OCI-LY7 (cell line): ENCODE data around the gene INSC. TPM values are rescaled to one million over a fixed set of nuclear protein-coding genes. Genes with fewer than 3 reads are reported as not detected.

ENCODE experiments used
- BruUV-seq: library from RNA; stranded (reverse); fragments of 400-500 nt; replicated peaks from 2 replicates; lab custom pipeline; 2021; lab: Mats Ljungman, UMichigan
- CTCF ChIA-PET: fragments of 300-600 bp; sonication (Branson Sonifier 250); formaldehyde crosslinking; loops from one replicate; lab custom pipeline; 2022; ENCODE audit warnings: antibody characterized with exemption; ENCODE audit not compliant: unreplicated experiment; lab: Charles Lee
- POLR2A ChIA-PET: fragments of 300-600 bp; sonication (Branson Sonifier 250); formaldehyde crosslinking; loops from one replicate; lab custom pipeline; 2022; ENCODE audit warnings: antibody characterized with exemption; lab: Charles Lee
- DNase-seq: peaks from one replicate; pipeline ENCODE4 v3.0.0-alpha.2; 2015; ENCODE audit warnings: low spot score
- H2AFZ ChIP-seq: fragments of 200-600 bp; sonication (generic), shearing (Covaris generic); 2 replicates; pipeline ENCODE4 v1.6.1; 2014; ENCODE audit warnings: mild to moderate bottlenecking, antibody characterized with exemption, low read length, moderate library complexity
- H3K27ac ChIP-seq: fragments of 200-600 bp; sonication (generic); 2 replicates; pipeline ENCODE4 v1.5.1; 2014; ENCODE audit warnings: mixed run types, low read depth, mild to moderate bottlenecking, moderate library complexity, low read length, inconsistent platforms; ENCODE audit not compliant: poor library complexity, severe bottlenecking
- H3K36me3 ChIP-seq: fragments of 200-600 bp; sonication (generic); 2 replicates; pipeline ENCODE4 v1.6.1; 2014; ENCODE audit warnings: mild to moderate bottlenecking, antibody characterized with exemption, low read length, moderate library complexity, mixed read lengths; ENCODE audit not compliant: insufficient read depth
- H3K4me1 ChIP-seq: fragments of 200-600 bp; sonication (generic); 2 replicates; pipeline ENCODE4 v1.5.1; 2014; ENCODE audit warnings: mild to moderate bottlenecking, low read length; ENCODE audit not compliant: insufficient read depth, poor library complexity, severe bottlenecking
- H3K4me2 ChIP-seq: fragments of 200-600 bp; sonication (generic); 2 replicates; pipeline ENCODE4 v1.6.1; 2014; ENCODE audit warnings: mild to moderate bottlenecking, low read length
- H3K4me3 ChIP-seq: fragments of 200-600 bp; sonication (generic); 2 replicates; pipeline ENCODE4 v1.5.1; 2014; ENCODE audit warnings: mild to moderate bottlenecking, low read depth, low read length; ENCODE audit not compliant: poor library complexity, severe bottlenecking
- H3K79me2 ChIP-seq: fragments of 200-600 bp; sonication (generic); 2 replicates; pipeline ENCODE4 v1.6.1; 2016; ENCODE audit warnings: low read depth, mild to moderate bottlenecking, low read length, moderate library complexity, mixed read lengths; ENCODE audit not compliant: insufficient read depth
- H3K9me2 ChIP-seq: fragments of 200-600 bp; sonication (generic); 2 replicates; pipeline ENCODE4 v1.6.1; 2016; ENCODE audit warnings: mild to moderate bottlenecking, low read length, mixed read lengths; ENCODE audit not compliant: insufficient read depth
- H3K9me3 ChIP-seq: fragments of 200-600 bp; sonication (generic); 2 replicates; pipeline ENCODE4 v1.6.1; 2014; ENCODE audit warnings: mild to moderate bottlenecking, mixed run types, low read length, mixed read lengths
- H4K20me1 ChIP-seq: fragments of 200-600 bp; sonication (generic); 2 replicates; pipeline ENCODE4 v1.6.1; 2014; ENCODE audit warnings: mild to moderate bottlenecking, antibody characterized with exemption, low read length, moderate library complexity, mixed read lengths; ENCODE audit not compliant: insufficient read depth
- EZH2phosphoT487 ChIP-seq: fragments of 200-600 bp; sonication (generic); IDR thresholded peaks from 2 replicates; pipeline ENCODE4 v1.6.1; 2018; ENCODE audit warnings: low read depth, borderline replicate concordance, mild to moderate bottlenecking, mixed run types, antibody characterized with exemption, low read length, moderate library complexity, mixed read lengths
- intact Hi-C: fragments of 100-400 bp; cut with micrococcal nuclease; formaldehyde crosslinking; loops from one replicate; pipeline ENCODE4 v1.10.0; 2022; ENCODE audit not compliant: unreplicated experiment
- total RNA-seq, 2 experiments: library from RNA; depleted of rRNA in 1 of 2; stranded (reverse); fragments of >200 nt in 1 of 2; shearing (Covaris generic) in 1 of 2; gene quantifications; 2 replicates each; pipeline ENCODE4 v1.2.3, GENCODE V29; 2014 to 2022
- TF ChIP-seq, protein P1 (sequence below): fragments of 200-600 bp; sonication (generic); conservative IDR thresholded peaks from 2 replicates; pipeline ENCODE4 v1.5.1; 2014; ENCODE audit warnings: mild to moderate bottlenecking, antibody characterized with exemption, low read length, moderate library complexity, mixed read lengths

INSC gene
- total RNA-seq, 2 experiments from 2014 or later: not detected

DNA sequence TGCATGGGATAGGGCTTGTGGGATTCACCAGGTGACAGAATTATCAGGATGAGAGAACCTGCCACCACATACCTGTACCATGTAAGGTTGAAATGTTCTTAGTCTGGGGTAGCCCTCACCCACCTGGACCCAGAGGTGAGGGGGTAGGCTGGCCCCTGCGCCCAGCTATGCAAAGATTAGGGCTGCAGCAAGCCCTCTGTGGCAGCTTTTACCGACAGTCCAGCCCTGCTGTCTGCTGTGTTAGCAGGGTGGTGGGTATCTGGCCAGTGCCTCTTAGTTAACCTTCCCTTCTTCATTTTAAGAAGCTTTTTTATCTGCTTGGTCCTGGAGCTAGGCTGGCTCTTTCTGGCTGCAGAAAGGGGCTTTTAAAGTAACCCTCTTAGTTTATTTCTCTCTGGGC lies 13.9 kb downstream of the INSC start:
- CTCF ChIA-PET: no interaction called here
- intact Hi-C loops: no loop called here

DNA sequence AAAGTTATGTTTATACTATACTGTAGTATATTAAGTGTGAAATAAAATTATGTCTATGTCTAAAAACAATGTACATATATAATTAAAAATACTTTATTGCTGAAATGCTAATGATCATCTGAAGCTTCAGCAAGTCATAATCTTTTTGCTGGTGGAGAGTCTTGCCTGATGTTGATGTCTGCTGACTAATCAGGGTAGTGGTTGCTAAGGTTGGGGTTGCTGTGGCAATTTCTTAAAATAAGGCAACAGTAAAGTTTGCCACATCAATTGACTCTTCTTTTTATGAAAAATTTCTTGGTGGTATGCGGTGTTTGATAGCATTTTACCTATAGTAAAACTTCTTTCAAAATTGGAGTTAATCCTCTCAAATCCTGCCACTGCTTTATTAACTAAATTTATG lies 21.4 kb downstream of the INSC start:
- no peaks in the 10 kb centered on the region for H3K4me1 ChIP-seq
- no peaks in the 10 kb centered on the region for H3K9me2 ChIP-seq
- CTCF ChIA-PET: no interaction called here
- H3K9me3 ChIP-seq: no peaks in the 10 kb centered on the region
- H3K4me3 ChIP-seq: no peak overlapping the region
- DNase-seq: no peak
- POLR2A ChIA-PET: no interaction called here
- no TSS peak for BruUV-seq
- H4K20me1 ChIP-seq: no peaks in the 10 kb centered on the region
- no peaks in the 10 kb centered on the region for H3K36me3 ChIP-seq
- H3K27ac ChIP-seq: no peak overlapping the region
- H2AFZ ChIP-seq: no peak overlapping the region
- intact Hi-C loops: no loop called here
- no peak overlapping the region for H3K4me2 ChIP-seq
- no peak for TF ChIP-seq EZH2phosphoT487
- TF ChIP-seq, protein P1, sequence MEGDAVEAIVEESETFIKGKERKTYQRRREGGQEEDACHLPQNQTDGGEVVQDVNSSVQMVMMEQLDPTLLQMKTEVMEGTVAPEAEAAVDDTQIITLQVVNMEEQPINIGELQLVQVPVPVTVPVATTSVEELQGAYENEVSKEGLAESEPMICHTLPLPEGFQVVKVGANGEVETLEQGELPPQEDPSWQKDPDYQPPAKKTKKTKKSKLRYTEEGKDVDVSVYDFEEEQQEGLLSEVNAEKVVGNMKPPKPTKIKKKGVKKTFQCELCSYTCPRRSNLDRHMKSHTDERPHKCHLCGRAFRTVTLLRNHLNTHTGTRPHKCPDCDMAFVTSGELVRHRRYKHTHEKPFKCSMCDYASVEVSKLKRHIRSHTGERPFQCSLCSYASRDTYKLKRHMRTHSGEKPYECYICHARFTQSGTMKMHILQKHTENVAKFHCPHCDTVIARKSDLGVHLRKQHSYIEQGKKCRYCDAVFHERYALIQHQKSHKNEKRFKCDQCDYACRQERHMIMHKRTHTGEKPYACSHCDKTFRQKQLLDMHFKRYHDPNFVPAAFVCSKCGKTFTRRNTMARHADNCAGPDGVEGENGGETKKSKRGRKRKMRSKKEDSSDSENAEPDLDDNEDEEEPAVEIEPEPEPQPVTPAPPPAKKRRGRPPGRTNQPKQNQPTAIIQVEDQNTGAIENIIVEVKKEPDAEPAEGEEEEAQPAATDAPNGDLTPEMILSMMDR: no peak
- H3K79me2 ChIP-seq: no peaks in the 10 kb centered on the region

More for the DNA sequence above, 13.9 kb downstream of the INSC start:
- BruUV-seq: no TSS peak
- DNase-seq: no peak
- H3K4me1 ChIP-seq: no peaks in the 10 kb centered on the region
- no peaks in the 10 kb centered on the region for H3K36me3 ChIP-seq
- H3K79me2 ChIP-seq: no peaks in the 10 kb centered on the region
- H4K20me1 ChIP-seq: no peaks in the 10 kb centered on the region
- H3K4me2 ChIP-seq: no peak overlapping the region
- H3K9me2 ChIP-seq: no peaks in the 10 kb centered on the region
- no peaks in the 10 kb centered on the region for H3K9me3 ChIP-seq
- H3K4me3 ChIP-seq: no peak overlapping the region
- H2AFZ ChIP-seq: no peak overlapping the region
- POLR2A ChIA-PET: interaction anchor here (0.6 to 0.9 kb wide), 2 partner anchors 12 to 74 kb away, joined by 3 read pairs; no protein-coding TSS in a partner anchor
- H3K27ac ChIP-seq: no peak overlapping the region
- TF ChIP-seq EZH2phosphoT487: no peak
- TF ChIP-seq, protein P1: no peak

DNA sequence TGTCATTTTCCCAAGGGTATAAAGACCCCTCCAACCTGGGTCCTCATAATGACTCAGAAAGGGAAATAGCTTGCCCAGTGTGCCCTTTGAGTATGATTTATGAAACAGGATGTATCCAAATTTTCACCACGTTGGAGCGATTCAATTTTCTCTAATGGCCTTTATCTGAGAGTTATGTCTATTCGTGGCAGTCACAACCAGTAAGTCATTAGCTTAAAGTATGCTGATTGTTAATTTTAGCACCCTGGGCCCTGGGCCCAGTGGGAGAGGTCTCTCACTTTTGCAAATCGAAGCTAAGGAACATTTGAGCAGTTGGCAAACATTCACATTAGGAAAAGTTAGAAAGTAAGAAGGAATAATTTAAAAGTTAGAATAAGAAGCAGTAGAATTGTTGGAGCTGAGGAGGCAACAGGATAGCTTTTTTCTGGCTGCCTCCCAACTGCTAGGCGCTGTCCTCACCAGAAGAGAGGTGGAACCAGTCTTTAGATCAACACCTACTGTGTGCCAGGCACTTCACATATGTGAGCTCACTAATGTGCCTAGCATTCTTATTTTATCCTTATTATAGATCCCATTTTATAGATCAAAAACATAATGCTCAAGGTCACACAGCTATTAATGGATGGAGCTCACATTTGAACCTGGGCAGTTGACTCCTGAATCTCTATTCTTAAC lies 24.5 kb downstream of the INSC start:
- Histone ChIP-seq H2AFZ (no peak overlapping the region), H3K36me3 (no peaks in the 10 kb centered on the region), H3K4me3 (no peak overlapping the region), H3K79me2 (no peaks in the 10 kb centered on the region), H3K9me2 (no peaks in the 10 kb centered on the region), H4K20me1 (no peaks in the 10 kb centered on the region), H3K4me2 (no peak overlapping the region), H3K4me1 (no peaks in the 10 kb centered on the region), H3K9me3 (no peaks in the 10 kb centered on the region), H3K27ac (no peak overlapping the region)
- TF ChIP-seq EZH2phosphoT487: no peak
- TF ChIP-seq, protein P1: no peak
- intact Hi-C loops: no loop called here
- no peak for DNase-seq
- CTCF ChIA-PET: interaction anchor here (0.6 kb wide), 1 partner anchor 42 kb away, joined by 3 read pairs; no protein-coding TSS in a partner anchor
- BruUV-seq: no TSS peak
- POLR2A ChIA-PET: interaction anchor here (0.6 to 1.7 kb wide), 7 partner anchors 8 to 738 kb away, joined by 3 to 7 read pairs (median 3); no protein-coding TSS in a partner anchor
